Skeletal muscle tissue (tissue), 5 donors: ENCODE results near the gene BARD1. TPM values are rescaled to one million over a fixed set of nuclear protein-coding genes. Genes with fewer than 3 reads are reported as not detected.
"Not testable (repeated sequence)": the region's sequence is repeated elsewhere in the genome, so short reads cannot be mapped to it uniquely, and the experiment has no call there.

ENCODE experiments used
- H3K27ac ChIP-seq: one replicate; pipeline ENCODE4 v1.7.0; 2013; ENCODE audit warnings: mild to moderate bottlenecking, low read depth, low read length, inconsistent platforms
- H3K27me3 ChIP-seq, 3 donors: one replicate each; pipeline ENCODE4 v1.7.0; 2013; ENCODE audit warnings: low read length in 3 of 3; ENCODE audit not compliant: control insufficient read depth in 3 of 3, insufficient read depth in 3 of 3
- H3K36me3 ChIP-seq, 3 donors: one replicate each; pipeline ENCODE4 v1.7.0; 2013; ENCODE audit warnings: low read length in 3 of 3; ENCODE audit not compliant: control insufficient read depth in 3 of 3, insufficient read depth in 3 of 3
- H3K4me1 ChIP-seq, 3 donors: one replicate each; pipeline ENCODE4 v1.7.0; 2013; ENCODE audit warnings: low read length in 3 of 3, mild to moderate bottlenecking in 3 of 3; ENCODE audit not compliant: control insufficient read depth in 3 of 3, insufficient read depth in 3 of 3
- H3K4me3 ChIP-seq, 3 donors: one replicate each; pipeline ENCODE4 v1.7.0; 2013; ENCODE audit warnings: low read length in 3 of 3
- H3K9ac ChIP-seq, 3 donors: one replicate each; pipeline ENCODE4 v1.7.0; 2013; ENCODE audit warnings: low read length in 3 of 3, mild to moderate bottlenecking in 3 of 3, moderate library complexity in 2 of 3, low read depth in 1 of 3
- H3K9me3 ChIP-seq, 3 donors: one replicate each; pipeline ENCODE4 v1.7.0; 2013; ENCODE audit warnings: low read length in 3 of 3; ENCODE audit not compliant: control insufficient read depth in 3 of 3
- small RNA-seq: library from RNA; depleted of rRNA; stranded (forward); fragments of <200 nt; gene quantifications from one replicate; pipeline ENCODE3, GENCODE V24; 2014
- total RNA-seq: library from RNA; depleted of rRNA; stranded (reverse); fragments of >200 nt; gene quantifications from one replicate; pipeline ENCODE4 v1.2.3, GENCODE V29; 2014
- donor health status: Osteomylitis.

Gene BARD1
- total RNA-seq, 1 donor from 2014 or later, result 89.8 TPM

DNA sequence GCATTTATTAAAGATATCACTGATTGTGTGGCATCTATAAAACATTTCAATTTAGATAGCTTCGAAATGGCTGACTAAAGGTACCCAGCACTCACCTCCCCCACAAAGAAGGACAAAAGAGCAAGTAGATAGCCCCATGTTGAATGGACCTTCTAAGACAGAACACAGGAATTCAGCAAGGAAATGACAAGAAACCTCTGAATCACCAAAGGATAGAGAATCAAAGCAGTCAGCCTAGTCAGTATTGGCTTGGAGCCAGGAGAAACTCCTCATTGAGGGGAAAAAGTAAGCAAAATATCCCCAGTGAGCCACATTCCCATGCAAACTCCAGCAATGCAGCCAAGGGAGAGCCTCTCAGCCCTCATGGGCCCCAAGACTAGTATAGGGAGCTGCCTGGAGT lies 113.7 kb downstream of the BARD1 start:
- Histone ChIP-seq H3K9ac (no peak overlapping the region), H3K27ac (no peak overlapping the region), H3K27me3 (no peaks in the 10 kb centered on the region), H3K4me3 (no peak overlapping the region), H3K9me3 (no peaks in the 10 kb centered on the region), H3K4me1 (no peaks in the 10 kb centered on the region), H3K36me3 (no peaks in the 10 kb centered on the region)

DNA sequence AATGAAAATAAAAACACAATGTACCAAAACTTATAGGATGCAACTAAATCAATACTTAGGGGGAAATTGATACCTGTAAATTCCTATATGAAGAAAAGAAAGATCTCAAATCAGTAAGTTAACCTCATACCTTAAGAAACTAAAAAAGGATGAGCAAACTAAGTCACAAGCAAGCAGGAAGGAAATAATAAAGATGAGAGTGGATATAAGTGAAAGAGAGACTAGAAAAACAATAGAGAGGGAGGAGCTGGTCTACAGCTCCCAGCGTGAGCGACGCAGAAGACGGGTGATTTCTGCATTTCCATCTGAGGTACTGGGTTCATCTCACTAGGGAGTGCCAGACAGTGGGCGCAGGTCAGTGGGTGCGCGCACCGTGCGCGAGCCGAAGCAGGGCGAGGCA lies 125.9 kb downstream of the BARD1 start:
- H3K27me3 ChIP-seq, H3K9ac ChIP-seq, H3K36me3 ChIP-seq, H3K4me1 ChIP-seq, H3K9me3 ChIP-seq, H3K27ac ChIP-seq: not testable (repeated sequence)
- peak overlapping the region in 1 of 3 donors; percentile 24 for H3K4me3 ChIP-seq

DNA sequence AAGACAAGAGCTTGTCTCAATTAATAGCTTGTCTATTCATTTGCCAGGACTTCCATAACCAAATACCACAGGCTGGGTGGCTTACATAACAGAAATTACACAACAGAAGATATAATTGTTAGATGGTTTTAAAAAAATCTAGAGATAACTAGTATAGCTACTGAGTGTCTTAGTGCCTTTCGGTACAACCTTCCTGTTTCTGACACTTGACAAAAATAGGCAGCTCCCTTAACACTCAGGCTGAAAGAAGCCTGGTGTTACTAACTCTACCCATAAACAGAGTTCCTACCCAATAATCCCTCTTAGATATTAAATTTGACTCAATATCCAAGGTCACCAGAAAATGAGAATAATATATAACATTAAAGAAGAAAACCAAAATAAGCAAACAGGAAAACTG lies 129.7 kb downstream of the BARD1 start:
- Histone ChIP-seq H3K9me3 (peaks cover 0 to 3% (median 2%) of the 10 kb centered on the region in 3 donors), H3K4me1 (no peaks in the 10 kb centered on the region), H3K36me3 (no peaks in the 10 kb centered on the region), H3K9ac (no peak overlapping the region), H3K4me3 (no peak overlapping the region), H3K27ac (no peak overlapping the region), H3K27me3 (no peaks in the 10 kb centered on the region)

DNA sequence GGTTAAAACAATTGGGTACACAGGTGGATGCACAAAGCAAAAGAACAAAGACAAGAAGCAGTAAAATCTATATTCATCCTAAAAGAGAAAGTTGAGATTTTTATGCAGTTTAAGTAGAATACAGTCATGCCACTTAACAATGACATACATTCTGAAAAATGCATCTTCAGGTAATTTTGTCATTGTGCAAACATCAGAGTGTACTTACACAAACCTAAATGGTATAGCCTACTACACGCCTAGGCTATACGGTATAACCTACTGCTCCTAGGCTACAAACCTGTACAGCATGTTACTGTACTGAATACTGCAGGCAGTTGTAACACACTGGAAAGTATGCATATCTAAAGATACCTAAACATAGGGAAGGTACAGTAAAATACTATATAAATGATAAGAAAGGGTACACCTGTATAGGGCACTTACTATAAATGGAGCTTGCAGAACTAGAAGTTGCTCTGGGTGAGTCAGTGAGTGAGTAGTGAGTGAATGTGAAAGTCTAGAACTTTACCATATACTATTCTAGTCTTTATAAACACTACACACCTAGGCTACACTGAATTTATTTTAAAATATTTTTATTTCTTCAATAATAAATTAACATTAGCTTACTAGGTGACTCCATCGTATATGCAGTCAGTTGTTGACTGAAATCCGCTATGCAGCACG lies 132.9 kb downstream of the BARD1 start:
- no peaks in the 10 kb centered on the region for H3K27me3 ChIP-seq
- H3K9ac ChIP-seq, result no peak overlapping the region
- H3K9me3 ChIP-seq, result peaks cover 0 to 3% (median 2%) of the 10 kb centered on the region in 3 donors
- H3K4me3 ChIP-seq, result no peak overlapping the region
- no peak overlapping the region for H3K27ac ChIP-seq
- H3K4me1 ChIP-seq, result no peaks in the 10 kb centered on the region
- no peaks in the 10 kb centered on the region for H3K36me3 ChIP-seq

Small RNAs within 50 kb of the gene (small RNA-seq; reads per million reads assigned to genes)
- gene SNORA70I, result 0.46 reads per million, percentile 58 among the genes with 10 or more reads in this experiment
